Mesendoderm (in vitro differentiated cells): ENCODE measurements around the gene OR6K6. TPM values are rescaled to one million over a fixed set of nuclear protein-coding genes. Genes with fewer than 3 reads are reported as not detected.

Experiments
- DNase-seq: peaks from one replicate; pipeline ENCODE4 v3.0.0; 2013
- H2AK5ac ChIP-seq: 2 replicates; pipeline ENCODE4 v1.6.1; 2013; ENCODE audit warnings: low read length, inconsistent platforms
- H2BK120ac ChIP-seq: 2 replicates; pipeline ENCODE4 v1.6.1; 2013; ENCODE audit warnings: low read depth, mild to moderate bottlenecking, low read length, moderate library complexity, mixed read lengths
- H2BK15ac ChIP-seq: replicated peaks from 2 replicates; pipeline ENCODE4 v1.6.1; 2013; ENCODE audit warnings: low read depth, mild to moderate bottlenecking, moderate library complexity
- H2BK5ac ChIP-seq: 2 replicates; pipeline ENCODE4 v1.6.1; 2013; ENCODE audit warnings: low read length, inconsistent platforms
- H3K18ac ChIP-seq: 2 replicates; pipeline ENCODE4 v1.6.1; 2013; ENCODE audit warnings: mild to moderate bottlenecking, low read length, mixed read lengths
- H3K23ac ChIP-seq: one replicate; pipeline ENCODE4 v1.6.1; 2013; ENCODE audit warnings: low read length
- H3K27ac ChIP-seq: 2 replicates; pipeline ENCODE4 v1.5.1; 2013; ENCODE audit warnings: low read depth, mild to moderate bottlenecking, inconsistent platforms, low read length, moderate library complexity
- H3K27me3 ChIP-seq: 2 replicates; pipeline ENCODE4 v1.6.1; 2013; ENCODE audit warnings: low read length, control low read depth, mild to moderate bottlenecking, inconsistent platforms; ENCODE audit not compliant: insufficient read depth, poor library complexity
- H3K36me3 ChIP-seq: 2 replicates; pipeline ENCODE4 v1.6.1; 2013; ENCODE audit warnings: low read length, inconsistent platforms; ENCODE audit not compliant: control insufficient read depth, insufficient read depth
- H3K4ac ChIP-seq: one replicate; pipeline ENCODE4 v1.6.1; 2013; ENCODE audit warnings: low read depth, mild to moderate bottlenecking, low read length, moderate library complexity
- H3K4me1 ChIP-seq: 2 replicates; pipeline ENCODE4 v1.6.1; 2013; ENCODE audit warnings: low read depth, low read length, inconsistent platforms; ENCODE audit not compliant: control insufficient read depth
- H3K4me2 ChIP-seq: 2 replicates; pipeline ENCODE4 v1.6.1; 2013; ENCODE audit warnings: low read length
- H3K4me3 ChIP-seq: 2 replicates; pipeline ENCODE4 v1.5.1; 2013; ENCODE audit warnings: mild to moderate bottlenecking, low read length
- H3K56ac ChIP-seq: one replicate; pipeline ENCODE4 v1.6.1; 2013; ENCODE audit warnings: low read length
- H3K79me1 ChIP-seq: 2 replicates; pipeline ENCODE4 v1.6.1; 2013; ENCODE audit warnings: low read length, inconsistent platforms
- H3K79me2 ChIP-seq: 2 replicates; pipeline ENCODE4 v1.6.1; 2013; ENCODE audit warnings: mild to moderate bottlenecking, low read length; ENCODE audit not compliant: control insufficient read depth, insufficient read depth
- H3K9ac ChIP-seq: 2 replicates; pipeline ENCODE4 v1.6.1; 2013; ENCODE audit warnings: low read length, inconsistent platforms
- H4K5ac ChIP-seq: one replicate; pipeline ENCODE4 v1.6.1; 2013; ENCODE audit warnings: low read length
- H4K8ac ChIP-seq: one replicate; pipeline ENCODE4 v1.6.1; 2013; ENCODE audit warnings: low read depth, mild to moderate bottlenecking, control low read depth, low read length, moderate library complexity
- WGBS: extraction: QIAGEN DNeasy Blood & Tissue Kit; methylation state at CpG from one replicate; pipeline ENCODE4 v1.1.7; 2013; ENCODE audit warnings: low lambda C conversion rate, missing lambda C conversion rate; ENCODE audit not compliant: insufficient coverage; ENCODE audit errors: extremely low coverage; 5-methylcytosine and 5-hydroxymethylcytosine counted together
- polyA plus RNA-seq, 2 experiments: library from polyadenylated mRNA; stranded (reverse); fragments of 200-250 nt; gene quantifications; one replicate each; pipeline ENCODE4 v1.2.3, GENCODE V29; 2013

The OR6K6 gene
- polyA plus RNA-seq (2013, experiment 1 of 2), result not detected
- polyA plus RNA-seq (2013, experiment 2 of 2), result not detected

- H3K4me3 ChIP-seq, result no peak within 1 kb of the TSS
- H2BK15ac ChIP-seq, result no peak within 1 kb of the TSS
- no peak within 1 kb of the TSS for H3K18ac ChIP-seq
- H3K4ac ChIP-seq, result no peak within 1 kb of the TSS
- no peaks in the 10 kb centered on the region for H3K4me1 ChIP-seq
- no peak within 1 kb of the TSS for H3K4me2 ChIP-seq
- no peak within 1 kb of the TSS for H4K8ac ChIP-seq
- no peaks in the 10 kb centered on the region for H3K27me3 ChIP-seq
- DNase-seq, result no peak
- no peak within 1 kb of the TSS for H3K23ac ChIP-seq
- no peaks in the 10 kb centered on the region for H3K36me3 ChIP-seq
- H2BK120ac ChIP-seq, result no peak within 1 kb of the TSS
- H3K79me1 ChIP-seq, result no peaks in the 10 kb centered on the region
- H3K79me2 ChIP-seq, result no peaks in the 10 kb centered on the region
- H4K5ac ChIP-seq, result no peak within 1 kb of the TSS
- no peak within 1 kb of the TSS for H3K9ac ChIP-seq
- H2BK5ac ChIP-seq, result no peak within 1 kb of the TSS
- no peak within 1 kb of the TSS for H2AK5ac ChIP-seq
- H3K27ac ChIP-seq, result no peak within 1 kb of the TSS
- no peak within 1 kb of the TSS for H3K56ac ChIP-seq
- WGBS, result no CpG with 5 or more reads among the region's 2 CpGs
Measured at GRCh38 chr1:158754420-158754819, at the start of gene OR6K6. Gene OR6K6 (plus strand): TSS chr1:158754720. CDS start chr1:158754888, 168 bp downstream.

GRCh38 chr1:158706096-158706495 lies 48.4 kb upstream of the OR6K6 start:
- Histone ChIP-seq H2BK120ac (no peak overlapping the region), H3K27ac (no peak overlapping the region), H3K9ac (no peak overlapping the region), H3K4me3 (no peak overlapping the region), H3K79me2 (no peaks in the 10 kb centered on the region), H3K4me2 (no peak overlapping the region), H3K4me1 (no peaks in the 10 kb centered on the region), H3K4ac (no peak overlapping the region), H2BK15ac (no peak overlapping the region), H3K56ac (no peak overlapping the region), H4K8ac (no peak overlapping the region), H3K18ac (no peak overlapping the region), H3K27me3 (no peaks in the 10 kb centered on the region), H3K36me3 (no peaks in the 10 kb centered on the region), H4K5ac (no peak overlapping the region), H3K79me1 (no peaks in the 10 kb centered on the region), H2BK5ac (no peak overlapping the region), H2AK5ac (no peak overlapping the region), H3K23ac (no peak overlapping the region)
- WGBS, result no CpG with 5 or more reads among the region's 2 CpGs
- peak; percentile 1 for DNase-seq

- H3K4me2 ChIP-seq, result no peak overlapping the region
- no peak for DNase-seq
- H3K27ac ChIP-seq, result no peak overlapping the region
- H3K9ac ChIP-seq, result no peak overlapping the region
- H3K79me2 ChIP-seq, result no peaks in the 10 kb centered on the region
- no peak overlapping the region for H4K5ac ChIP-seq
- H2BK5ac ChIP-seq, result no peak overlapping the region
- no peak overlapping the region for H3K4ac ChIP-seq
- 100% methylated on average over 1 of the region's 4 CpGs for WGBS
- no peak overlapping the region for H3K56ac ChIP-seq
- H3K4me1 ChIP-seq, result no peaks in the 10 kb centered on the region
- H3K79me1 ChIP-seq, result no peaks in the 10 kb centered on the region
- no peak overlapping the region for H3K4me3 ChIP-seq
- H2BK120ac ChIP-seq, result no peak overlapping the region
- no peak overlapping the region for H2BK15ac ChIP-seq
- no peaks in the 10 kb centered on the region for H3K36me3 ChIP-seq
- H3K23ac ChIP-seq, result no peak overlapping the region
- H2AK5ac ChIP-seq, result no peak overlapping the region
- H3K18ac ChIP-seq, result no peak overlapping the region
- H4K8ac ChIP-seq, result no peak overlapping the region
- H3K27me3 ChIP-seq, result no peaks in the 10 kb centered on the region
Measured at GRCh38 chr1:158711098-158711497, 43.4 kb upstream of the OR6K6 start.

GRCh38 chr1:158714754-158715153 lies 39.8 kb upstream of the OR6K6 start:
- no peak overlapping the region for H3K18ac ChIP-seq
- no peak overlapping the region for H2BK5ac ChIP-seq
- no peaks in the 10 kb centered on the region for H3K27me3 ChIP-seq
- no peak overlapping the region for H3K4me2 ChIP-seq
- no peaks in the 10 kb centered on the region for H3K79me1 ChIP-seq
- no peak overlapping the region for H3K4ac ChIP-seq
- no peak overlapping the region for H3K9ac ChIP-seq
- H2AK5ac ChIP-seq, result no peak overlapping the region
- no peaks in the 10 kb centered on the region for H3K36me3 ChIP-seq
- no CpG with 5 or more reads among the region's 1 CpG for WGBS
- DNase-seq, result no peak
- no peak overlapping the region for H4K8ac ChIP-seq
- H3K23ac ChIP-seq, result no peak overlapping the region
- H2BK15ac ChIP-seq, result no peak overlapping the region
- H4K5ac ChIP-seq, result no peak overlapping the region
- no peaks in the 10 kb centered on the region for H3K4me1 ChIP-seq
- H3K56ac ChIP-seq, result no peak overlapping the region
- H3K27ac ChIP-seq, result no peak overlapping the region
- no peak overlapping the region for H3K4me3 ChIP-seq
- H2BK120ac ChIP-seq, result no peak overlapping the region
- no peaks in the 10 kb centered on the region for H3K79me2 ChIP-seq

GRCh38 chr1:158716335-158716734 lies 38.2 kb upstream of the OR6K6 start:
- Histone ChIP-seq H3K23ac (no peak overlapping the region), H3K79me2 (no peaks in the 10 kb centered on the region), H3K4me2 (no peak overlapping the region), H3K27ac (no peak overlapping the region), H3K4ac (no peak overlapping the region), H3K4me1 (no peaks in the 10 kb centered on the region), H3K18ac (no peak overlapping the region), H3K4me3 (no peak overlapping the region), H2BK5ac (no peak overlapping the region), H4K5ac (no peak overlapping the region), H3K27me3 (no peaks in the 10 kb centered on the region), H4K8ac (no peak overlapping the region), H2BK120ac (no peak overlapping the region), H3K56ac (no peak overlapping the region), H3K79me1 (no peaks in the 10 kb centered on the region), H3K36me3 (no peaks in the 10 kb centered on the region), H2AK5ac (no peak overlapping the region), H2BK15ac (no peak overlapping the region), H3K9ac (no peak overlapping the region)
- DNase-seq, result no peak
- no CpG with 5 or more reads among the region's 1 CpG for WGBS

- Histone ChIP-seq H3K23ac (no peak overlapping the region), H4K5ac (no peak overlapping the region), H2BK120ac (no peak overlapping the region), H3K18ac (no peak overlapping the region), H3K56ac (no peak overlapping the region), H4K8ac (no peak overlapping the region), H3K27me3 (no peaks in the 10 kb centered on the region), H3K4me1 (no peaks in the 10 kb centered on the region), H3K36me3 (no peaks in the 10 kb centered on the region), H3K9ac (no peak overlapping the region), H3K27ac (no peak overlapping the region), H3K4ac (no peak overlapping the region), H3K79me2 (no peaks in the 10 kb centered on the region), H2BK5ac (no peak overlapping the region), H2AK5ac (no peak overlapping the region), H3K4me2 (no peak overlapping the region), H3K4me3 (no peak overlapping the region), H3K79me1 (no peaks in the 10 kb centered on the region), H2BK15ac (no peak overlapping the region)
- no CpG with 5 or more reads among the region's 6 CpGs for WGBS
- DNase-seq, result no peak
Measured at GRCh38 chr1:158717344-158717743, 37.2 kb upstream of the OR6K6 start.
